Thoracic aorta (tissue), 2 donors: Measurements from ENCODE around the gene VIM. TPM values are rescaled to one million over a fixed set of nuclear protein-coding genes. Genes with fewer than 3 reads are reported as not detected.

Experiments used
- ATAC-seq: fragments of 150-250 bp; one replicate; pipeline ENCODE4 v1.8.0; 2017; ENCODE audit warnings: low read depth; ENCODE audit not compliant: insufficient number of reproducible peaks, low FRiP score
- DNase-seq: peaks from one replicate; pipeline ENCODE4 v3.0.0-alpha.2; 2020; ENCODE audit warnings: low spot score
- H3K27ac ChIP-seq, 2 donors: fragments of 200-600 bp; sonication (generic); 1 replicate in 1 of 2; 2 replicates in 1 of 2; pipeline ENCODE4 v1.5.1; 2016; ENCODE audit warnings: mild to moderate bottlenecking in 2 of 2, moderate library complexity in 2 of 2
- H3K27me3 ChIP-seq: fragments of 200-600 bp; sonication (generic); replicated peaks from 2 replicates; pipeline ENCODE4 v1.6.0; 2016; ENCODE audit warnings: mild to moderate bottlenecking; ENCODE audit not compliant: insufficient read depth
- H3K36me3 ChIP-seq: fragments of 200-600 bp; sonication (generic); one replicate; pipeline ENCODE4 v1.5.1; 2016
- H3K4me1 ChIP-seq, 2 donors: fragments of 200-600 bp; sonication (generic); 1 replicate in 1 of 2; 2 replicates in 1 of 2; pipeline versions ENCODE4 v1.5.1 to v1.6.0; 2016; ENCODE audit warnings: low read depth in 2 of 2, mild to moderate bottlenecking in 1 of 2; ENCODE audit not compliant: control insufficient read depth in 1 of 2
- H3K4me3 ChIP-seq: fragments of 200-600 bp; sonication (generic); 2 replicates; pipeline ENCODE4 v1.5.1; 2016; ENCODE audit warnings: mild to moderate bottlenecking
- H3K9me3 ChIP-seq: fragments of 200-600 bp; sonication (generic); 2 replicates; pipeline ENCODE4 v1.5.1; 2016
- total RNA-seq, 2 donors: library from RNA; depleted of rRNA; stranded (reverse); fragments of >200 nt; gene quantifications; one replicate each; pipeline versions ENCODE4 v1.1.0 to v1.2.3, GENCODE V29; 2016
- TF ChIP-seq, protein P1 (sequence below): fragments of 200-600 bp; sonication (generic); IDR thresholded peaks from one replicate; pipeline ENCODE4 v1.5.1; 2019; ENCODE audit warnings: antibody characterized with exemption

The VIM gene
- total RNA-seq, 2 donors from 2014 or later = 5,884 to 8,033 TPM

DNA sequence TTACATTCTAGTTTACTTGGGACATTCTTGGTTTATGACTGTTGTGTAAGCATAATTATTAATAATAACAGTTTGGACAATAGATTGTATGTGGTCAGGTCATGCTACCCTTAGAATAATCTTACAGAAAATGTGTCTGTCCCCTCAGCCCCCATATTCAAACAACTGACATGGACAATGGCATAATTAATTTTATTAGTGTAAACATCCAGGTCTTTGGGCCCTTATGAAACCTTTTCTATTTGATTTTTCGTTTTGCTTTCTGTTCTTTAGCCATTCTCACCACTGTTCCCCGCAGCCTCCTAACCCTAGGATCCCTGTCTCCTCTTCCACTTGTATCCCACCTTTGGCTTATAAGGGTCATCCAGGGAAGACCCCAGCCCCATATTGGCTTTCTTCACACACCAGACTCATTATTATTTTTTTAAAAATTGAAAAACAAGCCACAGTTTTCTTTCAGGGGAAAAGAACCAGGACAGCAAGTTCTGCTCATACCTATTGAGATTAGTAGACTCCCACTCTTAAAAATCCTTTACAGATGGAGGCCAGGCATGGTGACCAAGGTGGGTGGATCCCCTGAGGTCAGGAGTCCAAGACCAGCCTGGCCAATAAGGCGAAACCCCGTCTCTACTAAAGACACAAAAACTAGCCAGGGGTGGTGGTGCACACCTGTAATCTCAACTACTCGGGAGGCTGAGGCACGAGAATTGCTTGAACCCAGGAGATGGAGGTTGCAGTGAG, 11.5 kb downstream of the VIM start:
- H3K36me3 ChIP-seq = peaks cover 27% of the 10 kb centered on the region
- H3K4me3 ChIP-seq = no peak overlapping the region
- DNase-seq (no peak), ATAC-seq (no peak)
- no peaks in the 10 kb centered on the region for H3K27me3 ChIP-seq
- TF ChIP-seq, protein P1, sequence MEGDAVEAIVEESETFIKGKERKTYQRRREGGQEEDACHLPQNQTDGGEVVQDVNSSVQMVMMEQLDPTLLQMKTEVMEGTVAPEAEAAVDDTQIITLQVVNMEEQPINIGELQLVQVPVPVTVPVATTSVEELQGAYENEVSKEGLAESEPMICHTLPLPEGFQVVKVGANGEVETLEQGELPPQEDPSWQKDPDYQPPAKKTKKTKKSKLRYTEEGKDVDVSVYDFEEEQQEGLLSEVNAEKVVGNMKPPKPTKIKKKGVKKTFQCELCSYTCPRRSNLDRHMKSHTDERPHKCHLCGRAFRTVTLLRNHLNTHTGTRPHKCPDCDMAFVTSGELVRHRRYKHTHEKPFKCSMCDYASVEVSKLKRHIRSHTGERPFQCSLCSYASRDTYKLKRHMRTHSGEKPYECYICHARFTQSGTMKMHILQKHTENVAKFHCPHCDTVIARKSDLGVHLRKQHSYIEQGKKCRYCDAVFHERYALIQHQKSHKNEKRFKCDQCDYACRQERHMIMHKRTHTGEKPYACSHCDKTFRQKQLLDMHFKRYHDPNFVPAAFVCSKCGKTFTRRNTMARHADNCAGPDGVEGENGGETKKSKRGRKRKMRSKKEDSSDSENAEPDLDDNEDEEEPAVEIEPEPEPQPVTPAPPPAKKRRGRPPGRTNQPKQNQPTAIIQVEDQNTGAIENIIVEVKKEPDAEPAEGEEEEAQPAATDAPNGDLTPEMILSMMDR = no peak
- peaks cover 16 to 51% of the 10 kb centered on the region in 2 donors for H3K4me1 ChIP-seq
- no peaks in the 10 kb centered on the region for H3K9me3 ChIP-seq
- H3K27ac ChIP-seq = peak overlapping the region; percentile 52 to 77

DNA sequence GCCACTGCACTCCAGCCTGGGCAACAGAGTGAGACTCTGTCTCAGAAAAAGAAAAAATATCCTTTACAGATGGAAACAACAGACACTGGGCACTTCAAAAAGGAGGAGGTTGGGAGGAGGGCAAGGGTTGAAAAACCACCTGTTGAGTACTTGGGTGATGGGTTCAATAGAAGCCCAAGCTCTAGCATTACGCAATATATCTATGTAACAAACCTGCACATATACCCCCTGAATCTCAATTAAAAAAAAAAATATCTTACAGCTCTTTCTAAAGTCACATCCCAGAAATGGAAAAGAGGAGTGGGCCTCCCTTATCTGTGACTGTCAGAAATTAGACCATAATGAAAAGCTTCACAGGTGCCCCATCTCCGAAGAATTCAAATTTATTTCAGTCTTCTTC, 12.1 kb downstream of the VIM start:
- no peak for ATAC-seq
- Histone ChIP-seq H3K27ac (peak overlapping the region; percentile 5 to 77), H3K4me3 (no peak overlapping the region), H3K9me3 (no peaks in the 10 kb centered on the region), H3K27me3 (no peaks in the 10 kb centered on the region), H3K36me3 (peaks cover 21% of the 10 kb centered on the region), H3K4me1 (peaks cover 10 to 49% of the 10 kb centered on the region in 2 donors)
- TF ChIP-seq, protein P1 = no peak
- DNase-seq = no peak

DNA sequence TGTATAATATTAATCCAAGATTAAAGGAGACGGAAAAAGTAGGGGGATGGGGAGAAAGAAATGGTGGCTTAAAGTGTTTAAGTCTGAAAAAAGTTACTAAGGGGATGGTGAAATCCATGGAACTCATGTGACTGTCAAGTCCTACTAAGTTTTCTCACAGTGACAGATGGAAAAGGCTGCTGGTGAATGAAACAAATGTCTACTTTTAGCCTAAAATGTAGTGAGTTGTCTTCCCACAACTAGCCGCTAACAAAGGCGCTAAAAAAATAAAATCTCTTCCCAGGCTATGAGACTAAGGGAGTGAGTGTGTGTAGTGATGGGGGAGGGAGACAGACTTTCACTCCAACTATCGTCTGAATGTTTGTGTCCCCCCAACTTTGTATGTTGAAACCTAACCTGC, 12.6 kb downstream of the VIM start:
- no peak for ATAC-seq
- no peaks in the 10 kb centered on the region for H3K9me3 ChIP-seq
- TF ChIP-seq, protein P1 = no peak
- H3K4me1 ChIP-seq = peaks cover 8 to 44% of the 10 kb centered on the region in 2 donors
- H3K27me3 ChIP-seq = no peaks in the 10 kb centered on the region
- no peak overlapping the region for H3K4me3 ChIP-seq
- H3K27ac ChIP-seq = no peak overlapping the region
- peaks cover 17% of the 10 kb centered on the region for H3K36me3 ChIP-seq
- DNase-seq = no peak

DNA sequence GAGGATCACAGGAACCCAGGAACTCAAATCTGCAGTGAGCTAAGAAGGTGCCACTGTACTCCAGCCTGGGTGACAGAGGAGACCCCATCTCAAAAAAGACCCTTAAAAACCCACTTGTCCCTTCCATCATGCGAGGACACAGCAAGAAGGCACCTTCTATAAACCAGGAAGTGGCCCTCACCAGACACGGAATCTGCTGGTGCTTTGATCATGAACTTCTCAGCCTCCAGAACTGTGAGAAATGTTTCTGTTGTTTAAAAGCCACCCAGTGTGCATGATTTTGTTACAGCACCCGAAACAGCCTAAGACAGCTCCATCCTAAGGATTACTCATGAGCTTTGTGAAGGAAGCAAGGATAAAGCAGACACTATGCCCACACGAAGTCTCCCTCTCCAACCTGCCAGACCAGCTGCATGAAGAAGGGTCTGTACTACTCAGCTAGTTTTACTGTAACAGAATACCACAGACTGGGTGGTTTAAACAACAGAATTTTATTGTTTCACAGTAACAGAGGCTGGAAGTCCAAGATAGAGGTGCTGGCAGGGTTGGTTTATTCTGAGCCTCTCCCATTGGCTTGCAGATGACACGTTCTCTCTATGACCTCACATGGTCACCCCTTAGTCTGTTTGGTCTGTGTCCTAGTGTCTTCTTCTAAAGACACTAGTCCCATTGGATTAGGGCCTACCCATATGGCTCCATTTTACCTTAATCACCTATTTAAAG, 13.7 kb downstream of the VIM start:
- Histone ChIP-seq H3K27ac (no peak overlapping the region), H3K9me3 (no peaks in the 10 kb centered on the region), H3K4me1 (peaks cover 5 to 32% of the 10 kb centered on the region in 2 donors), H3K36me3 (peaks cover 7% of the 10 kb centered on the region), H3K27me3 (no peaks in the 10 kb centered on the region), H3K4me3 (no peak overlapping the region)
- TF ChIP-seq, protein P1 = no peak
- DNase-seq = no peak
- ATAC-seq = no peak

DNA sequence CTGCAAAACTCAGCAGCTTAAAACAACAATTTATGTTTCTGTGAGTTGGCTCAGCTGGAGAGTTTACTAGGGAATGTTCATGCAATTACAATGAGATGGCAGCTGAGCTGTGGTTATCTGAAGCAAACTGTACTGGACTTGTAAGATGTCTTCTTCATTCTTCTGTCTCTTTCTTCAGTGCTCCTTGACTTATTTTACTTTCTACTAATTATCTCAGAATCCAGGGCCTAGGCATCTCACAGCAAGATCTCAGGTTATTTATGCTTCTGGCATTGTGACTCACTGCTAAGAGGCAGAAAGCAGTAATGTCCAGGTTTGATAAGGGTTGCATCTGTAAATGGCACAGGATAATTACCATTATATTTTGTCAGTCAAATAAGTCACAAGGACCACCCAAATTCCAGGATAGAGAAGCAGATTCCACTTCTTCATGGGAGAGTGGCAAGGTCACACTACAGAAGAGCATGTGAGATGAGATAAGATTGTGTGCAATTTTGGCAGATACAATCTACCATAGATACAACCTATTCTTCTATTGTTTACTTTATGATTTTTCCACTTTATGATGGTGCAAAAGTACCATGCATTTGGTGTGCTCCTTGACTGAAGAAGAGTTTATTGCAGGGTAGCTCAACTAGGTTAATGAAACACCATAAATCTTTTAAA, 16.8 kb downstream of the VIM start:
- TF ChIP-seq, protein P1 = no peak
- no peaks in the 10 kb centered on the region for H3K27me3 ChIP-seq
- H3K27ac ChIP-seq = no peak overlapping the region
- no peak for ATAC-seq
- H3K4me3 ChIP-seq = no peak overlapping the region
- peaks cover 5 to 13% of the 10 kb centered on the region in 2 donors for H3K4me1 ChIP-seq
- H3K36me3 ChIP-seq = no peaks in the 10 kb centered on the region
- no peaks in the 10 kb centered on the region for H3K9me3 ChIP-seq
- no peak for DNase-seq
